Measurements from ENCODE around the gene SMYD1. TPM values are rescaled to one million over a fixed set of nuclear protein-coding genes. Genes with fewer than 3 reads are reported as not detected.
"Not testable (repeated sequence)": the region's sequence is repeated elsewhere in the genome, so short reads cannot be mapped to it uniquely, and the experiment has no call there.

The SMYD1 gene
- total RNA-seq, 6 experiments from 2014 or later: not detected

- Mint-ChIP-seq H3K9me3 (no peaks in the 10 kb centered on the region), H3K36me3 (ENCODE audit: low read depth) (peaks cover 31% of the 10 kb centered on the region), H3K4me1 (ENCODE audit: low read depth) (peaks cover 68% of the 10 kb centered on the region), H3K4me3 (peak overlapping the region; percentile 45), H3K27me3 (ENCODE audit: insufficient read depth) (no peaks in the 10 kb centered on the region), H3K27ac (peak overlapping the region; percentile 89)
- no peak for TF ChIP-seq CTCF (IDR thresholded peaks at IDR 0.05)
- peak; percentile 92 for DNase-seq
These were observed 29.1 kb upstream of the SMYD1 start for GRCh38 chr2:88038263-88039105.

- no peaks in the 10 kb centered on the region for H3K27me3 Mint-ChIP-seq (ENCODE audit: insufficient read depth)
- TF ChIP-seq CTCF (IDR thresholded peaks at IDR 0.05): no peak
- no peak overlapping the region for H3K27ac Mint-ChIP-seq
These were observed 25.1 kb upstream of the SMYD1 start for GRCh38 chr2:88042476-88042875.

GRCh38 chr2:88045561-88045960 lies 22.1 kb upstream of the SMYD1 start:
- peaks cover 38% of the 10 kb centered on the region for H3K4me1 Mint-ChIP-seq (ENCODE audit: low read depth)
- H3K9me3 Mint-ChIP-seq; DNase-seq; H3K27me3 Mint-ChIP-seq (ENCODE audit: insufficient read depth); H3K27ac Mint-ChIP-seq; H3K4me3 Mint-ChIP-seq: not testable (repeated sequence)
- H3K36me3 Mint-ChIP-seq (ENCODE audit: low read depth): peaks cover 28% of the 10 kb centered on the region

More at GRCh38 chr2:88042476-88042875, 25.1 kb upstream of the SMYD1 start:
- Mint-ChIP-seq H3K4me1 (ENCODE audit: low read depth) (peaks cover 63% of the 10 kb centered on the region), H3K36me3 (ENCODE audit: low read depth) (peaks cover 19% of the 10 kb centered on the region), H3K4me3 (no peak overlapping the region), H3K9me3 (no peaks in the 10 kb centered on the region)
- DNase-seq: no peak

- H3K4me3 Mint-ChIP-seq: no peak overlapping the region
- no peaks in the 10 kb centered on the region for H3K27me3 Mint-ChIP-seq (ENCODE audit: insufficient read depth)
- H3K27ac Mint-ChIP-seq: no peak overlapping the region
- H3K36me3 Mint-ChIP-seq (ENCODE audit: low read depth): peaks cover 26% of the 10 kb centered on the region
- no peak for DNase-seq
- H3K4me1 Mint-ChIP-seq (ENCODE audit: low read depth): peaks cover 21% of the 10 kb centered on the region
- TF ChIP-seq CTCF (IDR thresholded peaks at IDR 0.05): no peak
- H3K9me3 Mint-ChIP-seq: no peaks in the 10 kb centered on the region
These were observed 19.1 kb upstream of the SMYD1 start for GRCh38 chr2:88048541-88048940.

GRCh38 chr2:88049622-88050021 lies 18.0 kb upstream of the SMYD1 start:
- Mint-ChIP-seq H3K27me3 (ENCODE audit: insufficient read depth) (no peaks in the 10 kb centered on the region), H3K4me1 (ENCODE audit: low read depth) (peaks cover 27% of the 10 kb centered on the region), H3K4me3 (no peak overlapping the region), H3K9me3 (no peaks in the 10 kb centered on the region), H3K27ac (no peak overlapping the region), H3K36me3 (ENCODE audit: low read depth) (peaks cover 30% of the 10 kb centered on the region)
- no peak for DNase-seq
- no peak for TF ChIP-seq CTCF (IDR thresholded peaks at IDR 0.05)

- no peak for DNase-seq
- Mint-ChIP-seq H3K27ac (no peak overlapping the region), H3K4me3 (no peak overlapping the region), H3K36me3 (ENCODE audit: low read depth) (peaks cover 38% of the 10 kb centered on the region), H3K4me1 (ENCODE audit: low read depth) (peaks cover 36% of the 10 kb centered on the region), H3K9me3 (peaks cover 4% of the 10 kb centered on the region; the same call in 1 of the 2 replicates), H3K27me3 (ENCODE audit: insufficient read depth) (peaks cover 5% of the 10 kb centered on the region)
- no peak for TF ChIP-seq CTCF (IDR thresholded peaks at IDR 0.05)
These were observed 15.8 kb upstream of the SMYD1 start for GRCh38 chr2:88051792-88052191.

All from HFFc6 (cell line).